ENCODE measurements around the gene ARHGEF40. TPM values are rescaled to one million over a fixed set of nuclear protein-coding genes. Genes with fewer than 3 reads are reported as not detected.

The ARHGEF40 gene
- total RNA-seq, 4 donors from 2014 or later = 32.3 to 109 (median 46.9) TPM

GRCh38 chr14:21078726-21079125 lies 8.6 kb downstream of the ARHGEF40 start:
- TF ChIP-seq CTCF (IDR thresholded peaks at IDR 0.05; ENCODE audit: low read depth) = no peak

GRCh38 chr14:21081521-21082142 lies 11.5 kb downstream of the ARHGEF40 start:
- no peak for TF ChIP-seq CTCF (IDR thresholded peaks at IDR 0.05; ENCODE audit: low read depth)

- TF ChIP-seq CTCF (IDR thresholded peaks at IDR 0.05; ENCODE audit: low read depth) = no peak
These were observed 13.6 kb downstream of the ARHGEF40 start for GRCh38 chr14:21083565-21084325.

- TF ChIP-seq CTCF (IDR thresholded peaks at IDR 0.05; ENCODE audit: low read depth) = no peak
These were observed 14.3 kb downstream of the ARHGEF40 start for GRCh38 chr14:21084396-21084795.

GRCh38 chr14:21084998-21085853 lies 15.1 kb downstream of the ARHGEF40 start:
- no peak for TF ChIP-seq CTCF (IDR thresholded peaks at IDR 0.05; ENCODE audit: low read depth)

- TF ChIP-seq CTCF (IDR thresholded peaks at IDR 0.05; ENCODE audit: low read depth) = no peak
These were observed 16.8 kb downstream of the ARHGEF40 start for GRCh38 chr14:21086908-21087293.

Data from subcutaneous adipose tissue (tissue), 4 donors.